NCI-H1092 (cell line): ENCODE results near the gene LMAN1L.

Experiments used
- DNase-seq: peaks from one replicate; lab custom pipeline; 2025; lab: John Stamatoyannopoulos, UW

LMAN1L gene

GRCh38 chr15:74812533-74812932 lies at the start of gene LMAN1L:
Gene LMAN1L, plus strand, starts transcription at chr15:74812835. Its CDS starts 20 bp downstream, at chr15:74812855.
- no peak for DNase-seq

DNA sequence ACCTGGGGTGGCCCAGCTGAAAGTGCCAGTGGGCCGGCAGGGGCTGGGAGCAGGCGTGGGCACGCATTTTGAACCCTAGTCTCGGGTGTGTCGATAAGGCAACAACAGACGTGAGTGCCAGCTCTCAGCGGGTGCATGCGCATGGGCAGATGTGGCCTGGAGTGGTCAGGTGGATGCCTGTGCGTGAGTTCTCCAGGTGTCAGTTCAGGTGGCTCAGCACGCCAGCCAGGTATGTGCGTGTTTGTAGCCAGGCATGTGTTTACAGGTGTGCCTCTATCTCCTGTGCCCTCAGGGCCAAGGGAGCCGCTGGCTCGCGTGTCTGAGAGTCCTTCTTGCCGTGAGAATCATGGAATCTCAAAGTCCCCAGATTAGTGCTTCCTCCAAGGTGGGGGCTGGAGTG lies 49.2 kb upstream of the LMAN1L start:
- DNase-seq = no peak

DNA sequence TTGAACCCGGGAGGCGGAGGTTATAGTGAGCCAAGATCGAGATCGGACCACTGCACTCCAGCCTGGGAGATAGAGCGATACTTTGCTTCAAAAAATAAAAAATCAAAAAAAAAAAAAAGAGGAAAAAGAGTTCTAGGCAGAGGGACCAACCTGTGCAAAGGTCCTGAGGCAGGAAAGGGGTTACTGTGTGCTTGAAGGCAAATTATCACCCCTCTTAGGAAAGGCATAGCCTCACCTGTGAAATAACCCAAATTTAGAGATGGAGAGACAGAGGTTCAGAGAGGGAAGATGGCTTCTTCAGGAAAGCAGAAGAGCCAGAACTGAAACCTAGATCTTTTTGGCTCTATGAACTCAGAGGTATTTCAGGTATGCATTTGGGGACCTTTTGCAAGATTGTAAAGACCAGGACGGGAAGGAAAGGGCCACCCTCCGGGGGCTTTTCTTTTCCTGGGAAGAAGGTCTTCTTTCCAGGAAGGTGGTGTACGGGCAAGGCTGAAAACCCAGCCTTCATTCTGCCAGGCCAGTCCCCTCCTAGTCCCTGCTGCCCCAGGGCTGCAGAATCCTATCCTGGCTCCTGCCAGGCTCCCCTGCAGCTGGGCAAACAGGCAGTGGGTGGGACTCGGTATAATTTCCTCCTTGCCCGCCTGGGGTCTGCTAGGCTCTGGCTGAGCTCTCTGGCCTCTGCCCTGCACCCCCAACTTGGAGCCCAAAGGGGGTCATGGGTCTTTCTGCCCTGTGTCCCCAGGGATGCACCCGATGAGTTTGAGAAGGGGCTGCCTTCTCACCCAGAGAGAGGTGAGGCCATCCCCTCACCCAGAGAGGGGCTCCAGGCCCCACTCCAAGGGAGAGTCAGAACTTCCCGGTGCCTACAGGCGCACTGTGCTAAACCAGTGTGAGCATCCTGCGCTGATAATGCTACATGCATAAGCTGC lies 45.2 kb upstream of the LMAN1L start:
- no peak for DNase-seq

GRCh38 chr15:74768099-74768770 lies 44.4 kb upstream of the LMAN1L start:
- DNase-seq = no peak

DNA sequence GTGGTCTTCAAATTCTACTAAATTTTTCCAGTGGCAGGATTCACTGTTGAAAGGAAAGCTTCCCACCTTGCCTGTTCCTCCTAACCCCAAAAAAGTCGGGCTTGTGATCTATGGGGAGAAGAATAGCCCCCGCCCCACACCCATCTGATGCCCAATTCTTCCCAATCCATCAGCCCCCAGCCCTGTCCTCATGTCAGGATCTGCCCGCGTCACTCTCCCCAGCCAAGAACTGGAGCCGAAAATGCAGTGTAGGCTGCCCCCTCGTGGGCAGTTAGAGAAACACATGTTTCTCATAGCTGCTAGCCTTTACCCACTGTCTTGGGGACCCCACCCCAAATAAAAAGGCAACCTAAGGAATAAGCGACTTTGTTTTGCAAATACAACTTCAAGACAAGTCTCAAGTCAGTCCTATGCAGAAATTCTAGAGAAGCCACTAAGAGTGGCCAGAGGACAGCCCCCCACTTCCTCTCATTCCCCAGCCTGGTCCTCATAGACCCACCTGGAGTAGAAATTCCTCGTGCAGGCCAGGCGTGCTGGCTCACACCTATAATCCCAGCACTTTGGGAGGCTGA lies 43.8 kb upstream of the LMAN1L start:
- peak; percentile 18 for DNase-seq

DNA sequence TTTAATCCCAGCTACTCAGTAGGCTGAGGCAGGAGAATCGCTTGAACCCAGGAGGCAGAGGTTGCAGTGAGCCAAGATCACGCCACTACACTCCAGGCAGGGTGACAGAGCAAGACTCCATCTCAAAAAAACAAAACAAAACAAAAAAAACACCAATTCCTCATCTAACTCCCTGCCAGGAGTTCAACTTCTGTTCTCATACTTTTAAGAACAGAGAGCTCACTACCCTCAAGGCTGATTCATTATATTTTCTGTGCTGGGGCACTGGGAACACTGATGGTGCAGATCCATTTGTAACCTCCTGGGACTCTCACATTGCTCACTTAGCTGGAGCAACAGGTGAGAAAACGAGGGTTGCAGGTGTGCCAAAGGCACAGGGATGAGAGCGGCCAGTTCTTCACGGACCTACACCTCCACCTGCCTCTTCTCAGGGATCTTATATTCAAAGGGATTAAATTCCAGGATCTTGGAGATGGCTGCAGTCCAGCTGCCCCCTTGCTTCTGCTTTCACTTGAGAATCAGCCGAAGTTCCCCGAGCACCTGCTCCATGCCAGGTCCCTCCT lies 43.1 kb upstream of the LMAN1L start:
- DNase-seq = no peak

GRCh38 chr15:74770211-74770903 lies 42.3 kb upstream of the LMAN1L start:
- no peak for DNase-seq

- DNase-seq = no peak
Measured at GRCh38 chr15:74773329-74773728, 39.3 kb upstream of the LMAN1L start.

DNA sequence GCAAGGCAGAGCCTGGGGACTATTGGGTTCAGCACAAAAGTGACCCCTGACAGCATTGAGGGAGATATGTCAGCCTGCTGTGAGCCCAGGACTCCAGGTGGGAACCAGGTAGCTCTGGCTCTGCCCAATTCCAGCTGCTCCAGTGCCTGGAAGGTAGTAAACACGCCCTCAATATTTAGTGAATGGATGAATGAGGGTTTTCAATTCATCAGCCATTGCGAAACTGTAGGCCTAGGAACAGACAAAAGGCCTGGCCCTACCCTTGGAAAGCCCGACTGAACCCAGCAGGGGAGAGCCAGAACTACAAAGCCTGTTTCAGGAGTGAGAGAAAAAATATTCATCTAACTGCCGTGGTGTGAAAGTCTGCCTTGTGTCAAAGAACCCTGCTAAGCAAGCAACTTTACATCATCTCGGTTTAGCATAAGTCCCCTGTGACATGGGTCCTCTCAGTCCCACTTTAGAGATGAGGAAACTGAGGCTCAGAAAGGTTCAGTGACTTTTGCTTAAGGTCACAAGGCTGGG lies 38.8 kb upstream of the LMAN1L start:
- DNase-seq = no peak

DNA sequence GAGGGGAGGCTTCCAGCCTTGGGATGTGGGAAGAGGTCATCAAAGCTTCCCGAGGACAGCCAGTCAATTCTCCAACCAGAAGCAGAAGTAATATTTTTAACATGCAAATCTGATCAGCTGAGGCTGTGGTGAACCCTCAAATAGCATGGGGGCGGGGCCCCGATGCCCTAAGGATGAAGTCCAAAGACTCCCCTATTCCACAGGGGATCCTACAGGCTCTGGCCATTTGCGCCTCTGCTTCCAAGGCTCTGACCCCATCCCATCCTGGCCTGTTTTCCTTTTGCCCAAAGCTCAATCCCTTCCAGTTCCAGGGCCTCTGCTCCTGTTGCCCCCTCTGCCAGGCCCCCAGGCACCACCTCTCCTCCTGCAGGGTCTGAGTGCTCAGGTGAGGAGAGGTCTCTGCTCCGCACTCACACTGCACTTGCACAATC lies 37.5 kb upstream of the LMAN1L start:
- no peak for DNase-seq

DNA sequence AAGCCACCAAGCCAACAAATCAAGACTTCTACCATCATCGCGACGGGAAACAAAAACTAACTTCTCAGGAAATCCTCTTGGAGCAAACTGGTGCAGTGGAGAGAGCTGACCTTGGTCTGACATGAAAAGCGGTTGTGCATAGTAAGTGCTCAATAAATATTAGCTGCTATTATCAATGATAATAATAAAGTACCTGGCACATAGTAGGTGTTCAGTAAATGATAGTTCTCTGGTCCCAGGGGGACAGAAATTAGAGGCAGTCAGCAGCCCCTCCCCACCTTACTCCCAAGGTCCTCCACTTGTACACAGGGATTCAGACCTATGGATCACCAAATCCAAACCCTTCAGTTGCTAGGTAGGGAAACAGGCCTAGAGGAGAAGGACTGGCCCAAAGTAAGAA lies 36.7 kb upstream of the LMAN1L start:
- DNase-seq = no peak

DNA sequence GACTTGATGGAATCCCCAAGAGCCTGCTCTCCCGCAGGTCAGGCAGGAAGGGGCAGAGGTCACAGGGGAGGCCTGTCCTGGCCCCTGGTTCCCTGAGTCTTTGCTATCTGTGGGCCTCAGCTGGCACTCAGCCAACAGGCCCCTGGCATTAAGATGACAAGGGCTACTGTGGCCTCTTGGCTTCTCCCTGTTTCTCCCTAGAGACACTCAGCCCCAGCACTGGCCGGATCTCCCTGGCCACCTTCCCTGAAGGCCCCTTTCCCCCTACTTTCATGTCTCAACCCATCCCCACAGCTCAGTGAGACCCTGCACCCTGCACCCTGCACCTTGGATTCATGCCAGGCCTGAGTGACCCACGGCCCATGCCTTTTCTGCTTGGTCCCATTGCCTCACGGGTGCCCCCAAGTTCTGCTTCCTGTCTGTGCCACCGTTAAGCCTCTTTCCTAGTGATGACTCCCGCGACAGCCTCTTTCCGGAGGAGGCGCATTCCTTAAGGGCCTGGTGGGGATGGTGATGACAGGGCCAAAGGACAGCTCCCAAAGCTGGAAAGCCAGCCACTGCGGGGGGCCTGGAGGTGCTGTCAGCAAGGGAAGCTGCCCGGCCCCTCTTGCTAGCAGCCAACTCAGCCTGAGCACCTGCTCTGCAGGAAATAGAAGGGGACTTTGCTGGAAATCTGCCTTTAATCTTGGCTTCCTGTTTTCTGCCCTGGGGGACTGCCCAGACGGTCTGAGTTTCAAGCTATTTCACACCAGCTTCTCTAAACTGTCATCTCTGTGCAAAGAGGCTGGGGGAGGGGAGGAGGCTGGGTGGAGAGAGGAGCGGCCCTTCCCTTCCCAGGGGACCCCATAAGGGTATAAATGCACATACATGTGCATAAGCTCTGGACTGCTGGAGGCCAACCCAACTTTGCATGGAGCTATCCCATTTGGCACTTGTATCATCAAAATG lies 35.5 kb upstream of the LMAN1L start:
- no peak for DNase-seq

DNA sequence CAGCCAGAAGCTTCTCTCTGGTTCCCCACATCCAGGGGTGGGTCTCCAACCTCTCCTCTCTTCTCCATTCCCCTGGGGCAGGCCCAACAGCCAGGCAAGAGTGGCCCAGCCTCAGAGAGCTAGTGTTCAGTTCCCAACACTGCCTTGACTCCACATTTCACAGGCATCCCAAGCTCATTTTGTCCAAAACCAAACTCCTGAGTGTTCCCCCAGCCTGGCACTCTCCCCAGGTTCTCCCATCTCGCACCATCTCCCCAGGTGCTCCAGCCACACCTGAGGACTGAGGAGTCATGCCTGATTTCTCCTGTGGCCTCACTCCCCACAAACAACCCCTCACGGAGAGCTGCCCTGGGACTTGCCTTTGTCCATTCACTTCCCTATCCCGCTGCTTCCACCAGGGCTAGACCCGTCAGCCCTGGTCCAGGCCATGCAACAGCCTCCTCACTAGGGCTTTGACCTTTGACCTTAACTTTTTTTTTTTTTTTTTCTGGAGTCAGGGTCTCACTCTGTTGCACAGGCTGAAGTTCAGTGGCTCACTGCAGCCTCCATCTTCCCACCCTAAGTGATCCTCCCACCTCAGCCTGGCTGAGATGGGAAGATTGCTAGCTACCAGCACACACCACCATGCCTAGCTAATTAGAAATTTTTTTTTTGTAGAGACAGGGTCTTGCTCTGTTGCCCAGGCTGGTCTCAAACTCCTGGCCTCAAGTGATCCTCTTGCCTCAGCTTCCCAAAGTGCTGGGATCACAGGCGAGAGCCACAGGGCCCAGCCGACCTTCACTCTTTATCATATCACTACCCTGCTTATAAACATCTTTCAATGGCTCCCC lies 34.7 kb upstream of the LMAN1L start:
- DNase-seq = no peak

DNA sequence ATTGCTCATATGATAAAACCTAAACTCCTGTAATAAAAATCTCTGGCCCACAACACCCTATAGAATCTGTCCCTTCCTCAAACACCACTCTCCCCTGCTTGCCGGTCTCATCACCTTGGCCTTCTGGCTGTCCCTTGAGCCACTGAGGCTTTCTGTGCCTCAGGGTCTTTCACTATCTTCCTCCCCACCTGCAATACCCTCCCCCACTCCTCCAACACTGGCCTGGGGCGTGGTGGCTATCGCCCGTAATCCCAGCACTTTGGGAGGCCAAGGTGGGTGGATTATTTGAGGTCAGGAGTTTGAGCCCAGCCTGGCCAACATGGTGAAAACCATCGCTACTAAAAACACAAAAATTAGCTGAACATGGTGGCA lies 34.0 kb upstream of the LMAN1L start:
- DNase-seq = no peak

DNA sequence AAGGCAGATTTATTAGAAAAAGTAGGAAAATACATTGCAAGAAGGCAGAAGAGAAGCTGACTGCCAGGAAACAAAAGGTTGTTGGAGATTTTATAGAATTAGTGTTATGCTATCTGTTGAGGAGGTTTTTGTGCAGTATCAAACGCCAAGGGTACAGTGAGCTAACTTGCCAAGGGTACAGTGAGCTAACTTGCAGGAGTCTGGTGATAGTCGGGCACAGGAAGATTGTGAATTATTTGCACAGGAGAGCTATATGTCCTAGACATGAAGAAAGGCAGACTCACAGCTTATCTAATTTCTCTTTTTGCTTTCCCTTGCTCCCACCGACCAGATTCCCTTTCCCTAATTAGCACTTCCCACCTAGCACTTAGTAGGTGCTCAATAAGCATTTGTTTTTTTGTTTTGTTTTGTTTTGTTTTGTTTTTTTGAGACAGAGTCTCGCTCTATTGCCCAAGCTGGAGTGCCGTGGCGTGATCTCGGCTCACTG lies 33.4 kb upstream of the LMAN1L start:
- DNase-seq = no peak

DNA sequence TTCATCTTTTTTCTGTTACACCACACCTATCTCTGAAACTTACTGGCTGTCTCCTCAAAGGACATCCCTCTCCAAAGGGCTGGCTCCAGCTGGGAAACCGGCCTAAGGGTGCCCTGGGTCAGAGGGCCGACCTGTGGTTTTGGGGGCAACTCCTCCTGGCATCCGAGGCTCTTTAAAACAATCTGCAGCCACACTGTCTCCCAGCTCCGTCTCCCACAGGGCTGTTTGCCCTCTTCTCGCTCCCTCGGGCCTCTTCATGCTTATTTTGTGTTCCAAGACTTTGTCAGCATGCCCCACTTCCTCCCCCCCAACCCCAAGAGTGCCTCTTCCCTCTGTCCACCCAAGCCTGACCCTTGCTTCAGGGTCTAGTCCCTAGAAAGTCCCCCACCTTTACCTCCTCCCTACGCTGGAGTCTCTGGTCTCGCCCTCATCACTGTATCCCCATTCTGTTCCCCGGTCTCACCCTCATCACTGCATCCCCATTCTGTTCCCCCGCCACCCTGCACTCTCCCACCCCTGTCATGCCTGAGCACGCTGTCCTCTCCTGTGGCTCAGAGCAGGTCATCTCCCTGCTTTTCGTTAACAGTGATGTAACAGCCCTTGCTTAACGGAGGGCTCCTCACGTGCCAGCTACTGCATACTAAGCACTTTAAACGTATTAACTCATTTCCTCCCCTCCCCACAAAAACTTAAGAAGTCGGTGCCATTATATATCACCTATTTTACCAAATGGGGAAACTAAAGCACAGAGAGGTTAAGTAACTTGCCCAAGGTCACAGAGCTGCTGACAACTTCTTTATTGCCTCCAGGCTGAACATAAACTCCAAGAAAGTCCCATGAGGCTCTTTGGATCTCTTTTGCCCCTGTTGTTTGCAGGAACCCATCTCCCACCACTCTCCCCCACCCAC lies 31.9 kb upstream of the LMAN1L start:
- no peak for DNase-seq

DNA sequence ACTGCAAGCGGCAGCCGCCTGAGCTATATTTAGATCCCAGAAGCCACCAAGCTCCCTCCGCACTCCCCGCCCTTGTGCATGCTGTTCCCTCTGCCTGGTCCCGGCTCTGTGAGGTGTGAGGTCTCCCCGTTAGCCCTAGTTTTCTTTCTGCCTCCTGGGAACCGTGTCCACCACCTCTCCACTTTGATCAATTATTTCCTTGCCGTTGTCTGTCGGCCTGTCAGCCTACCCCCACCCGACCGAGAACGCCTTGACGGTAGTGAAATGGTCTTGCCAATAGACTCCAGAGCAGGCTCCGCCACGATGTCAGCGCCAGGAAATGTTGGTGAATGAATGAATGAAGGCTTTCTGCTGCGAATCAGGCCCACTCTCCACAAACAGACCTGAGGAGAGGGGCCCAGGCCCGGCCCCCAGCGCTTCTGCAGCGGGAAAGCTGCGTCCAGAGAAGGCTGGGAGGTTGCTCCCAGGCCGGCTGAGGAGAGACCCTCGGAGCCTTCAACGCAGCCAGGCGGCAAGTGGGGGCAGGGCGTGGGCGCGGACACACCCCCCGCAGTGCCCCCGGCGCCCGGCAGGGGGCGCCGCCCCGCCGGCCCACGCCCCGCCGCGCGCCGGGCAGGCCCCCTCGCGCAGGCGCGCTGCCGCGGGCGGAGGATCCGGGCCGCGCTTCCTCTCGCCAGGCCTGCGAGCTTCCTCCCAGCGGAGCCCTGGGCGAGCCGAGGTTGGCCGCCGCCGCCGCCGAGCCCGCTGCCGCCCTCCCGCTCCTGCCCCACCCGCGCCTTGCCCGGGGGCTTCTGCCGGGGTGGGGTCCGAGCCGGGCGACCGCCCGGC lies 31.0 kb upstream of the LMAN1L start, which contains the start of gene CSK:
Gene CSK (plus strand): TSS at position 650 of the 828 bp plus-strand sequence. CDS start 16,218 bp downstream, outside the sequence.
- peak; percentile 37 for DNase-seq
